ENCODE data around the gene AGBL3.
"Not testable (repeated sequence)": the region's sequence is repeated elsewhere in the genome, so short reads cannot be mapped to it uniquely, and the experiment has no call there.

Gene AGBL3

DNA sequence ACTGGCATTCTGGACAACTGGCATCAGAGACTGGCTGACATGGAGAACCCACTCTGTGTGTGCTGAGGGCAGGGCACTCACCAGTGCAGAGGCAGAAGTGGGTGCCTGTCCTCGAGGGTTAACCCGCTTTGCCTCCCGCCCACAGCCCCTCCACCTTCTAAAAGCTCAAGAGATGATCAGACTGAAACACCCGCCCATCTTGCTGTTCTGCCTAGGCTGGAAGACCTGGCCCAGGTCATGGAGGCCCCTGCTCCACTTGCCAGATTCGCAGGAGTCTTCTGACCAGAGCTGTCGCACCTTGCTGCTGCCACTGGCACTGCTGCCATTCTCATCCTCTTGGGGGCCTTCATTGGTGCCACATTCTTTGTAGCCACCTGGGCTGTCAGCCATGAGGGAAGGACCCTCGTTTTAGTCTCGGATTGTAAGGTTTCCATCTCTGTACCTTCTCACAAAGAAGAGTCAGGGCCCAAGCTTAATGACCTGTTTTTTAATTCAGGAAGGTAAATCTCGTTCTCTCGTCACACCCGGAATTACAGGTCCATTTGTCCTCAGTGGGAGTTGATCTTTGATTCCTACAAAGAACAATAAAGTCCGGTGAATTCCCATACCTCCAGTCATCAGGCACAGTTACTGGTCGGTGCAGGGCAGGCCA, 182.3 kb downstream of the AGBL3 start:
- DNase-seq (ENCODE audit: low read depth) = no peak

- DNase-seq (ENCODE audit: low read depth) = peak; percentile 64
These were observed 183.0 kb downstream of the AGBL3 start for GRCh38 chr7:135169141-135169963.

DNA sequence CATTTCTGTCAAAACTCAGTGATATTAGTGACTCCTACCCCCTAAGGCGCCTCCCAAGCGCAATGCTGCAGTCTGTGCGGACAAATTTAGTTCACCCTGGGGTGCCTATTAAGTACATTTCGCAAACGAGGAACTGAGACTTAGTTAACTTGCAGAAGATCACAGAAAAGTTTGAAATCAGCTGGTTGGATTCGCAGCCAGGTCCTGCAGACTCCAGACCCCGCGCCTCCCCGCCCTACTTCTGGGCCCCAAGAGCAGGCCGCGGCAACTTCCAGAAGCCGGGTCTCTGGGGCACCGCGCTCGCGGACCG, 183.6 kb downstream of the AGBL3 start:
- DNase-seq (ENCODE audit: low read depth) = no peak

DNA sequence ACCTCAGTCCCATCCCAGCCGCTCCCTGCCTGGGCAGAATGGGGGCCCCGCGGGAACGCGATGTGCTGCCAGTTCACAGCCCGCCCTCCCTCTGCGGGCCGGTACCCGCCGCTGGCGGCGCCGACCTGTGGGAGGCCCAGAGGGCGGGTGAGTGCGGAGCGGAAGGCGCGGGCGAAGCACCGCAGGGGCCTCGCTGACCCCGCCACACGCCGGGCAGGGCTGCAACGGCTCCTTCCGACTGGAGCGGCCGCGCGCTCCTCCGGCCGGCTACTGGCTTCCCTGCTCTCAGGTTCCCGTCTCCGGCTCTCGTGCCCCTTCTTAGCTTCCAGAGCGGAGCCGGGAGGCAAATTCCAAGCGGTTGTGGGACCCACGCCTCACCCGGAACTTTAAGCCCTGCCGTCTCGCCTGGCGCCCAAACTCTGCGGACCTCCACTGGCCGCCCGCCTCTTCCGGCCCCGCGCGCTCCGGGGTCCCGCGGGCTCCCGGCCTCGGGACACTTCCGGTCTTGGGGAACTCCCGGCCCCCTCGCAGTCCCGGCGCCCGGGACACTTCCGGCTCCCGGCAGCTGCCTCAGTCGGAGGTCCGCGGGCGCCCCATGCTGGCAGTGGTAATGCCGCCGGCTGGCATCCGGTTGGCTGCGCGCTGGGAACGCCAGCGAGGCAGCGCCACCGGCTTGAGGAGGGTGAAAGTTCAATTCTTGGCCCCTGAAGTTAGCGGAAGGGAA, 184.1 kb downstream of the AGBL3 start, which contains the start of gene CYREN:
CYREN (minus strand) TSS at position 434 of the 724 bp plus-strand sequence. CDS start 1,785 bp downstream, outside the sequence.
- peak; percentile 90 for DNase-seq (ENCODE audit: low read depth)

GRCh38 chr7:135170998-135171481, 184.7 kb downstream of the AGBL3 start:
- not testable (repeated sequence) for DNase-seq (ENCODE audit: low read depth)

GRCh38 chr7:135171581-135172291, 185.4 kb downstream of the AGBL3 start:
- peak; percentile 61 for DNase-seq (ENCODE audit: low read depth)

- DNase-seq (ENCODE audit: low read depth) = not testable (repeated sequence)
These were observed 187.6 kb downstream of the AGBL3 start for GRCh38 chr7:135173916-135174315.

GRCh38 chr7:135174941-135175340, 188.6 kb downstream of the AGBL3 start:
- DNase-seq (ENCODE audit: low read depth) = no peak

DNA sequence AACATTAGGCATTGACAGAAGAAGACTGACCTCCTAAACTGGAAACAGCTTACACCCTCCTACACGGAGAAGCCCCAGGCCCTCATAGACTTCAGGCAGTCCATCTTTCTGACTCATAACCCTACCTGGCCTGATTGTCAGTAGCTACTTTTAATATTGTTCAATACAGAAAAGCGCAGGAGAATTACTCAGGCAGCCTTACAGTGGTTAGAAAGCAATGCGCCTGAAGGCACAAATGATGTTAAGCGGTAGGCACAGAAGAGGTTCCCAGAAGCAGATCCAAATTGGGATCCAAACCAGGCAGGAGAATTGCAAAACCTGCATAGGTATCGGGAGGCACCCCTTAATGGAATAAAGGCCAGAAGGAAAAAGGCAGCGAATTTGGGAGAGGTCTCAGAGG, 189.6 kb downstream of the AGBL3 start:
- DNase-seq (ENCODE audit: low read depth) = no peak

DNA sequence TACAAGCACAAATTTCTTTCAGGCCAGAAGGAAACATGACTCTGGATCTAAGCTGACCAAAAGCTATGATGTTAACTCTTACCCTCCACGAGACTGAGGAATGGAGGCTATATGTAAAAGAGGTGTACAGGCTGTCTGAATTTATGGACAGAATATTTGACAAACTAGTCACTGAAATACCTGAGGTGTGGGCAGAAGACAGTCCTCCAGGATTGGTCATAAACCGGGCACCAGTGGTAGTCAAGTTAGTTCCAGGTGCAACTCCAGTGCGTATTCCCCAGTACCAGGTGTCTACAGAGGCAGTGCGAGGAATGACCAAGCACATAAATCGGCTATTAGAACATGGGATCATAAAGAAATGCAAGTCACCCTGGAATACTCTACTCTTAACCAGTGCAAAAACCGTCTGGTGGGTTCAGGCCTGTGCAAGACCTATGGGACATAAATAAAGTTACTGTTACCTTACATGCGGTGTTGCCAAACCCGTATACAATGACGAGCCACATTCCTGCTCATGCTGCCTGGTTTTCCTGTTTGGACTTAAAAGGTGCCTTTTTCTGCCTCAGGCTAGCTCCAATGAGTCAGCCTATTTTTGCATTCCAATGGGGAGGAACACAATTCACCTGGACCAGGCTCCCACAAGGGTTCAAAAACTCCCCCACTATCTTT, 190.9 kb downstream of the AGBL3 start:
- DNase-seq (ENCODE audit: low read depth) = no peak

- DNase-seq (ENCODE audit: low read depth) = no peak
These were observed 192.1 kb downstream of the AGBL3 start for GRCh38 chr7:135178364-135178763.

- DNase-seq (ENCODE audit: low read depth) = no peak
These were observed 193.1 kb downstream of the AGBL3 start for GRCh38 chr7:135179321-135179925.

DNA sequence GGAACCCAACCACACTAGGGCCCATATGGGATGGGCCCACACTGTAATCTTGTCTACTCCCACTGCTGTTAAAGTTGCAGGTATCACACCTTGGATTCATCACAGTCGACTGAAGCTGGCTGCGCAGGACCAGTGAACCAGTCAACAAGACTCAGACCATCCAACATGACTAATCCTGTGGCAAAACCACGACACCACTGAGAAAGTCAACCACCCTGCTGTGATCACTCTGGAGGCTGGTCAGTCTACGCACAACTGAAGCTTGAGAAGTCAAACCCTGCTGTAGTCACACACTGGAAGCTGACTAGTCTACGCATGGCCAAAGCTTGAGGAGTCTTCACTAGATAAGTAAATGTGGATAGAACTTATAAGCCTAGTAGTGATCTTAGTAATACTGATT, 193.8 kb downstream of the AGBL3 start:
- no peak for DNase-seq (ENCODE audit: low read depth)

DNA sequence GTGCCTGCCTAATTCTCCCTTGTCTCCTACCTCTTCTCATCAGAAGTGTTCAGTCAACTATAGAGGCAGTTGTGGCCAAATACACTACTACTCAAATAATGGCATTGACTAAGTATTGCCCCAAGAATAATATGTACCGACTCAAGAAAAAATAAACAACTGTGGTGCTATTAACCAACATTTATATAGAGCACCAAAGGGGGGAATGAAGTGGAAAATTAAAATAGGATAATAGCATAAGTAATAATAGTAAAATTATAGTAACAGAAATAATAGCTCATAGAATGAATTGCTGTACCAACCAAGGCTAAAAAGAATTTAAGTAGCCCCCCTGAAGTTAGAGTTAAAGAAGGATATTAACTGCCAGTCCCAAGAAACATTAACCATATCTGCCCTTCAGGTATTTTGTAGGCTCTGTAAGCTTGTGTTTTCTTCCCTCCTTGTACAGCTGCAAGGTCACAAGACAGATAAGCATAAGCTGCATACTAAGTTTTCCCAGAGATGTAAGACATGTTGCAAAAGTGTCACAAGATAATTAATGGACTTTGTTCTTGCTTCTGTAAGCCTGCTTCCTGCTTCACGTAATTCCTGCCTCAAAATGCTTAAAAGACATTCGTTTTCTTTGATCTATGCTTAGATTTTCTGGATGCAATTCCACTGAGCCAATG, 195.1 kb downstream of the AGBL3 start:
- no peak for DNase-seq (ENCODE audit: low read depth)

GRCh38 chr7:135181929-135182678, 195.8 kb downstream of the AGBL3 start:
- no peak for DNase-seq (ENCODE audit: low read depth)

GRCh38 chr7:135183478-135183877, 197.2 kb downstream of the AGBL3 start:
- no peak for DNase-seq (ENCODE audit: low read depth)

- no peak for DNase-seq (ENCODE audit: low read depth)
These were observed 198.0 kb downstream of the AGBL3 start for GRCh38 chr7:135184254-135184841.
